NCI-H1048 (cell line): Measurements from ENCODE around the gene ELF4.

Experiments used
- DNase-seq: peaks from one replicate; lab custom pipeline; 2025; lab: John Stamatoyannopoulos, UW

The ELF4 gene

DNA sequence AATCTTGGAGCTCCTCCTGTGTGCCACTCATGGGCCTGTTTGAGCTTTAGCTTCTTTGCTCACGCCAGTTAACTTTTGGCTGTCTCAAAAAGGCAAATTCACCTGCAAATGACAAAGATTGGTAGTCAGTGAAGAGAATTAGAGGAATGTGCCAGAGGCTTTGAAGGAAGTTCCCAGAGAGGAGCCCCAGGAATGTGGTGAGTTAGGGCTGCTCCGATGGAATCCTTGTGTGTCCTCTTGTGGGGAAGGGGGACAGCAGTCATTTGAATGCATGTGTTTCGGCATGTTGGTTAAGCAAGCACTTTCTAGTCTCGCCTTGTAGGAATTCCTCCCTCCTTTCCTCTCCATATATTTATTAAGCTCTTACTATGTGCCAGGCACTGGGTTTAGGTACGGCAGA, 62.9 kb downstream of the ELF4 start:
- no peak for DNase-seq

DNA sequence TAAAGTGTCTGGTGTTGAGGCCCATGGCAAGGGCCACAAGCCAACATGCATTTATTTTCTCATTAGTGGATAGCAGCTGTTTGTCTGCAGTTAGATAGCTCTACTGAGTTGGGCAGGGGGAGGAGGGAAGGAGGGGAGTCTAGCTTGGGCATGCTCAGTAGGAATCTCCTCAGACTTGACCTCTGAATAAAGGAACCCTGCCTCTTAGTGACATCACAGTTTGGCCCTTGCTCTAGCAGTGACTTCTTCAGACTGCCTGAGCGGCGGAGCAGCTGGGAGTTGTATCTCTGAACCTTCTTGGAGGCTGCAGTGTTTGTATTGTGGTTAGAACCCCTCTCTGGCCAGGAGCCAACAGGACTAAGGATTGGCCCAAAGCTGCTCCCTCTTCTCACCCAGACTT, 70.5 kb downstream of the ELF4 start:
- no peak for DNase-seq

DNA sequence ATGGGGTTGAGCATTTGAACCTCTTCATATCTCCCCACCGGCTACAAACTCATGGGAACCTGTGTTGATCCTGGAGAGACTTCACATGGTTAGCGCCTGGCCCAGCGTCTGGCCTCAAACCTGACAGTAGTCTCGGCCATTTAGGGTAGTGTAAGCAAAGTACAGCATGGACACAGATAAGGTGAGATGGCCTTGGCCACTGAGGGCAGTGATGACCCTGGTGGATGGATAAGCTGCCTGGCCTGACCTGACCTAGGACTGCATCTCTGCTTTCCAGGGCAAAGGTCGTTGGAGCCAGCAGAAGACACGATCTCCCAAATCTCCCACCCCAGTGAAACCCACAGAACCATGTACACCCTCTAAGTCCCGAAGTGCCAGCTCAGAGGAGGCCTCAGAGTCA, 76.1 kb downstream of the ELF4 start:
- DNase-seq = no peak

DNA sequence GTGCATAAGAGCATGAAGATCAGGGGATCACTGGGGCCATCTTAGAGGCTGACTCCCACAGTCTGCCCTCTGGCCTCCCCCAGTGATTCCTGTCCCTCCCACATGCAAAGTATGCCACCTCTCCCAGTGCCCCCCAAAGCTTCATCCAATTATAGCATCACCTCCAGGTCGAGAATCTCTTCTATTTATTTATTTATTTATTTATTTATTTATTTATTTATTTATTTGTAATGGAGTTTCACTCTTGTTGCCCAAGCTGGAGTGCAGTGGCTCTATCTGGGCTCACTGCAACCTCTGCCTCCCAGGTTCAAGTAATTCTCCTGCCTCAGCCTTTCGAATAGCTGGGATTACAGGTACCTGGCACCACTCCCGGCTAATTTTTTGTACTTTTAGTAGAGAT, 77.7 kb downstream of the ELF4 start:
- DNase-seq = no peak

DNA sequence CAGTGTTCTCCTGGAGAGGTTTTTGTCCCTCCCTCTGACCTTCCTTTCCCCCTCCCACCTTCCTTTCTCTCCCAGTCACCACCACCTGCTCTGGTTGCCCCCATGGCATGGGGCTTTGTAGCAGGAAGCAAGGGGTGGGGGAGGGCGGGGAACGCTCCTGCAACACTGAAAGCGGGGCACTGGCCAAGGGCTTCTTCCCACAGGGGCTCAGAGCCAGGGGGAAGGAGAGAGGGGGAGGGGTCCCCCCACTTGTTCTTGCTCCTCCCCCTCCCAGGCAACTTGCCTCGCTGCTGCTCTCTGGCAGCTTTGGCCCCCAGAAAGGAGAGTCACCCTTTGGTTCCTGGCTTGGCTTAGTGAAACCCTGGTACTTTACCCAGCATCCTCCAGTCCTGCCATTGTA, 79.5 kb downstream of the ELF4 start:
- no peak for DNase-seq

DNA sequence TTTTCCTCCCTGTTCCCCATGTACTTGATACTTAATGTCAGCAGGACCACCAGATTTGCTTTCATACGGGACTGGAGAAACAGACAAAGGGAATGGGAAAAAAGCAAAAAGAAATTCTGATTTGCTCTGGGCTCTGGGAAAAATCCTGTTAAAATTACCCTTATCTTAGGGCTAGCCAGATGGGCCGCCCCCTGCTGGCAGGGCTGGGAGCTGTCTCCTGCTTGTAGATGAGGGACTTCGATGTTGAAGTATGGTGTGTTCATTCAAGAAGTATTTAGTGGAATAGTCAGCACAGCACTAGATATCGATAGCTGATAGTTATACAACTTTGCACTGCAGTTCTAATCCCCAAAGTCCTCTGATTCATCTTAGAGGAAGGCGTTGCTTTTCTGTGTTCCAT, 82.1 kb downstream of the ELF4 start:
- DNase-seq = no peak

DNA sequence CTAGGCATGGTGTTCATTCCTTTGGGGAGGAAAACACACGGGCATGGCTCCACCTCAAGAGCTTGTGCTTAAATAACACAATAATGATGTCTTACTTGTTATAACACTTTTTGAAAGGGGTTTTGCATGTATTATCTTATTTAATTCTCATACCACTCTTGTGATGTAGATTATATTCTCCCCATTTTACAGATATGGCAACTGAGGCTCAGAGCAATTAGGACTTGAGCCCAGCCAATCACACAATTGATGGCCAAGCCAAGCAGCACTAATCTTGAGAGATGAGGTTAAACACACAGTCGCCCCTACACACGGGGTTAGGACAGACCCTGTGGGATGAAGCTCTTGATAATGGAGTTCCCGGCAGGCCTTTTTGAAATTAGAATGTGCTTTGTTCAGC, 82.7 kb downstream of the ELF4 start:
- no peak for DNase-seq

DNA sequence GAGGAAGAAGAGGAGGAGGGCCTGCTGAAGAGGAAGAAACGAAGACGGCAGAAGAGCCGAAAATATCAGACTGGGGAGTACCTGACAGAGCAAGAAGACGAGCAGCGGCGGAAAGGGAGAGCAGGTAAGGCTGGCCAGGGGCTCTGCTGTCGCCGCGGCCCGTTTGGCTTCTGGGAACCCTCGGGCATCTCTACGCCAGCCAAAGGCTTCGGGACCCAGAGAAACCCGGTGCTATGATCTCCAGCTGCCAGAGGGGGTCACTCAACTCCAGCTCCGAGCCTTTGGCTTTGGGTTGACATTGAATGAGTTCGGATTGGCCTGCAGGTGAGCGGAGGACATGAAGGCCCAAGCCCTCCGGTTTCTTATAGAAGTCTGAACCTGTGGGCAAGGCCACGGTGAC, 85.0 kb downstream of the ELF4 start:
- no peak for DNase-seq

DNA sequence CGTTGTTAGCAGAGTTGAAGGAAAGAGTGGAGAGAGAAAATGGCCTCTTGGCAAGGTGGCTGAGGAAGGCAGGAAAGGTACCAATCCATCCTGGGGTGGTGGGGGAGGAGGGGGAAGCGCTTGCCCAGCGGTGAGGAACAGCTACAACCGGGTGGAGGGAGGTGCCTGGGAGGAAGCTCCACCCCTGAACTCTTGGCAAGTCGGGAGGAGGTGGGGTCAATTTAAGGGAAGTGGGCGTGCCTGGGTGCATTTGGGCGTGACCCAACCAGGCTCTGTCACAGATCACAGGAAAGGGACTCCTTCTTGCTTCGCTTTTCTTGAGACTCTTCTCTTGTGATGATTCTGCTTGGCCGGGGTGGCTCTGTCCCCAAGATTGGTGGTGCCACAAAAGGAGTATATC, 86.2 kb downstream of the ELF4 start:
- no peak for DNase-seq

DNA sequence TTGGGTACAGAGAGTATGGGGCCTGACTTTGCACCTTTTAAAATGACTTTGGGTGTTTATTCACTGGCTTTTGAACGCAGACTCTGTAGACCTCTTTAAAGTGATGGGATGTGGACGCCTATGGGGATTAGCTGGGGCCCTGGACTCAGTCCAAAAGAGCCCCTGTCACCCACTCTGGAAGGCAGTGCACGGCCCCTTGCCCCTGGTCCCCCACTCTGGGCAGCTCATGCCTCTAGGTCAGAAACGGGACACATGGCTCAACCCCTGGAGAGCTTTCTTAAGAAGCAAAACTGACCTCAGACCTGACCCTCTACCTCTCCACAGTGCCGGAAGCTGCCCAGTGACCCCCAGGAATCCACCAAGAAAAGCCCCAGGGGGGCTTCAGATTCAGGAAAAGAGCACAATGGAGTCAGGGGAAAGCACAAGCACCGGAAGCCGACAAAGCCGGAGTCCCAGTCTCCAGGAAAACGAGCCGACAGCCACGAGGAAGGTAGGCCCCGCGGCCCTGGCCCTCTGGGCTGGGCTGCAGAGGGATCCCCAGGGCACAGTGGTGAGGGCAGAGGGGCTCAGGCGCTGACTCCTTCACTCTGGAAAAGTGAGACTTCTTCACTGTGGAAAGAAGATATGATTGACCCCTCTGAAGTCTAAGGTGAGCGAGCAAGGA, 89.5 kb downstream of the ELF4 start:
- DNase-seq = no peak

DNA sequence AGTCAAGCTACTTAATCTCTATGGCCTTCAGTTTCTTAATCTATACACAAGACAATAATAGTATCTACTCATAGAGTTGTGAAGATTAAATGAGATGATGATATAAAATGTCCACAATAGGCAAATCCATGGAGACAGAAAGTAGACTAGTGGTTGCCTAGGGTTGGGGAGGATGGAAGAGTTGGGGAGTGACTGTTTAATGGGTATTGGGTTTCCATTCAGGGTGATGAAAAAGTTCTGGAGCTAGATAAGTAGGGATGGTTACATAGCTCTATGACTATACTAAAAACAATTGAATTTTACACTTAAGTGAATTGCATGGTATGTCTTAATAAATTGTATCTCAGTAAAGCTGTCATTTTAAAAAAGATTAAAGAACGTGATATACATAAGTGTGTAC, 92.2 kb downstream of the ELF4 start:
- no peak for DNase-seq

DNA sequence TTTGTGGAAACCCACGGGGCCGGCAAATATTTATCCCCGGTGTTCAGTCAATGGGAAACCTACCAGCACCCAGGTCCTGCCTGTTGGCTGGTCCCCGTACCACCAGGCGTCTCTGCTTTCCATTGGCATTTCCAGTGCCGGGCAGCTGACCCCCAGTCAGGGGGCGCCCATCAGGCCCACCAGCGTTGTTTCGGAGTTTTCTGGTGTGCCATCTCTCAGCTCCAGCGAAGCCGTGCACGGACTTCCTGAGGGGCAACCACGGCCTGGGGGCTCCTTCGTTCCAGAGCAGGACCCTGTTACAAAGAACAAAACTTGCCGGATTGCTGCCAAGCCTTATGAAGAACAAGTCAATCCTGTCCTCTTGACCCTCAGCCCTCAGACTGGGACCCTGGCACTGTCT, 95.1 kb downstream of the ELF4 start:
- DNase-seq = no peak
